Measurements from ENCODE around the gene CYSRT1.

DNA sequence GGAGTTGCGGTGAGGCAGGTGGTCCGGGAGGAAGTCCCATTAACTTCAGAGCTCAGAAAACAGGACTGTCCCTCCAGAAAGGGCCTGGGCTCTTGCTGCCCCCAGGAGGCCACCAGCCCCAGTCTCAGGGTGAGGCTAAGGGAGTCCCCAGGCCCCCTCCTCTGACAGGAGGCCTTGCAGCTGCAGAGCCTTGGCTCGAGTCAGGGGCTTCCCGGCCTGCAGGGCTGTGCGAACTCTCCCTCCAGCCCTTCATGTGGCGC is 22.9 kb downstream of the CYSRT1 start:
- TF ChIP-seq CTCF (IDR thresholded peaks at IDR 0.05) (no peak), POLR2A (IDR thresholded peaks at IDR 0.05) (no peak)
